Measurements from ENCODE around the gene INTS1.

DNA sequence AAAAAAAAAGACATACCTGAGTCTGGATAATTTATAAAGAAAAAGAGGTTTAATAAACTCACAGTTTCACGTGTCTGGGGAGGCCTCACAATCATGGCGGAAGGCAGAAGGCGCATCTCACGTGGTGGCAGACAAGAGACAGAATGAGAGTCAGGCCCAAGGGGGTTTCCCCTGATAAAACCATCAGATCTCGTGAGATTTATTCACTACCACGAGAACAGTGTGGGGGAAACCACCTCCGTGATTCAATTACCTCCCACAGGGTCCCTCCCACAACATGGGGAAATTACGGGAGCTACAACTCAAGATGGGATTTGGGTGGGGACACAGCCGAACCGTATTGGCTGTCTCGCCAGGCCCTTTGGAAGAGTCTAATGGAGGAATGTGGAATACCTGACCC is 17.3 kb upstream of the INTS1 start:
- TF ChIP-seq, protein P1, sequence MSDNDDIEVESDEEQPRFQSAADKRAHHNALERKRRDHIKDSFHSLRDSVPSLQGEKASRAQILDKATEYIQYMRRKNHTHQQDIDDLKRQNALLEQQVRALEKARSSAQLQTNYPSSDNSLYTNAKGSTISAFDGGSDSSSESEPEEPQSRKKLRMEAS (IDR thresholded peaks at IDR 0.05): no peak
- TF ChIP-seq EP300 (IDR thresholded peaks at IDR 0.05; ENCODE audit: borderline replicate concordance): no peak
- TF ChIP-seq, protein P2, sequence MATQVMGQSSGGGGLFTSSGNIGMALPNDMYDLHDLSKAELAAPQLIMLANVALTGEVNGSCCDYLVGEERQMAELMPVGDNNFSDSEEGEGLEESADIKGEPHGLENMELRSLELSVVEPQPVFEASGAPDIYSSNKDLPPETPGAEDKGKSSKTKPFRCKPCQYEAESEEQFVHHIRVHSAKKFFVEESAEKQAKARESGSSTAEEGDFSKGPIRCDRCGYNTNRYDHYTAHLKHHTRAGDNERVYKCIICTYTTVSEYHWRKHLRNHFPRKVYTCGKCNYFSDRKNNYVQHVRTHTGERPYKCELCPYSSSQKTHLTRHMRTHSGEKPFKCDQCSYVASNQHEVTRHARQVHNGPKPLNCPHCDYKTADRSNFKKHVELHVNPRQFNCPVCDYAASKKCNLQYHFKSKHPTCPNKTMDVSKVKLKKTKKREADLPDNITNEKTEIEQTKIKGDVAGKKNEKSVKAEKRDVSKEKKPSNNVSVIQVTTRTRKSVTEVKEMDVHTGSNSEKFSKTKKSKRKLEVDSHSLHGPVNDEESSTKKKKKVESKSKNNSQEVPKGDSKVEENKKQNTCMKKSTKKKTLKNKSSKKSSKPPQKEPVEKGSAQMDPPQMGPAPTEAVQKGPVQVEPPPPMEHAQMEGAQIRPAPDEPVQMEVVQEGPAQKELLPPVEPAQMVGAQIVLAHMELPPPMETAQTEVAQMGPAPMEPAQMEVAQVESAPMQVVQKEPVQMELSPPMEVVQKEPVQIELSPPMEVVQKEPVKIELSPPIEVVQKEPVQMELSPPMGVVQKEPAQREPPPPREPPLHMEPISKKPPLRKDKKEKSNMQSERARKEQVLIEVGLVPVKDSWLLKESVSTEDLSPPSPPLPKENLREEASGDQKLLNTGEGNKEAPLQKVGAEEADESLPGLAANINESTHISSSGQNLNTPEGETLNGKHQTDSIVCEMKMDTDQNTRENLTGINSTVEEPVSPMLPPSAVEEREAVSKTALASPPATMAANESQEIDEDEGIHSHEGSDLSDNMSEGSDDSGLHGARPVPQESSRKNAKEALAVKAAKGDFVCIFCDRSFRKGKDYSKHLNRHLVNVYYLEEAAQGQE (IDR thresholded peaks at IDR 0.05; ENCODE audit: low read depth): no peak
- TF ChIP-seq YY1 (IDR thresholded peaks at IDR 0.05; ENCODE audit: low read depth): no peak
- no peak for TF ChIP-seq RAD21 (IDR thresholded peaks at IDR 0.05; ENCODE audit: low read depth)
- no peak for TF ChIP-seq CEBPB (IDR thresholded peaks at IDR 0.05)
- TF ChIP-seq ZBTB7A (IDR thresholded peaks at IDR 0.05; ENCODE audit: low read depth): no peak
- no peak for TF ChIP-seq TEAD4 (IDR thresholded peaks at IDR 0.05)
- no peak for TF ChIP-seq TCF12 (IDR thresholded peaks at IDR 0.05; ENCODE audit: low read depth)
- TF ChIP-seq TAF1 (IDR thresholded peaks at IDR 0.05; ENCODE audit: low read depth): no peak
- no peak for TF ChIP-seq NFIC (IDR thresholded peaks at IDR 0.05)
